Dendritic cell treated with granulocyte-macrophage colony-stimulating factor and Interleukin-4, amounts not matched to agents 40 ng/mL and 50 ng/mL, for 4 days (primary cell): ENCODE measurements around the gene CD302.

Experiments used
- H3K27ac Mint-ChIP-seq: one replicate; pipeline ENCODE4 v1.8.0; 2022; ENCODE audit warnings: mild to moderate bottlenecking, mixed read lengths
- H3K27me3 Mint-ChIP-seq: one replicate; pipeline ENCODE4 v1.8.0; 2022; ENCODE audit warnings: mild to moderate bottlenecking, mixed read lengths
- H3K36me3 Mint-ChIP-seq: one replicate; pipeline ENCODE4 v1.8.0; 2022; ENCODE audit warnings: low read depth, mixed read lengths
- H3K4me1 Mint-ChIP-seq: one replicate; pipeline ENCODE4 v1.8.0; 2022; ENCODE audit warnings: low read depth, mixed read lengths
- H3K4me3 Mint-ChIP-seq: one replicate; pipeline ENCODE4 v1.8.0; 2022; ENCODE audit warnings: mild to moderate bottlenecking, moderate library complexity, mixed read lengths
- H3K9me3 Mint-ChIP-seq: one replicate; pipeline ENCODE4 v1.8.0; 2022; ENCODE audit warnings: mixed read lengths
- intact Hi-C: fragments of 100-400 bp; cut with micrococcal nuclease; formaldehyde crosslinking; loops from one replicate; pipeline ENCODE4 v1.15.0; 2022

CD302 gene

GRCh38 chr2:159807183-159808031 is 9.4 kb upstream of the CD302 start:
- Mint-ChIP-seq H3K27ac (no peak overlapping the region), H3K9me3 (no peaks in the 10 kb centered on the region), H3K36me3 (peaks cover 24% of the 10 kb centered on the region), H3K4me1 (peaks cover 19% of the 10 kb centered on the region), H3K27me3 (no peaks in the 10 kb centered on the region), H3K4me3 (no peak overlapping the region)
- intact Hi-C loops = no loop called here

GRCh38 chr2:159804941-159805340 is 6.9 kb upstream of the CD302 start:
- peaks cover 17% of the 10 kb centered on the region for H3K36me3 Mint-ChIP-seq
- no peaks in the 10 kb centered on the region for H3K9me3 Mint-ChIP-seq
- peaks cover 41% of the 10 kb centered on the region for H3K4me1 Mint-ChIP-seq
- intact Hi-C loops = no loop called here
- H3K27ac Mint-ChIP-seq = no peak overlapping the region
- H3K4me3 Mint-ChIP-seq = no peak overlapping the region
- H3K27me3 Mint-ChIP-seq = no peaks in the 10 kb centered on the region

- intact Hi-C loops = no loop called here
- H3K4me3 Mint-ChIP-seq = no peak overlapping the region
- peaks cover 56% of the 10 kb centered on the region for H3K4me1 Mint-ChIP-seq
- no peaks in the 10 kb centered on the region for H3K27me3 Mint-ChIP-seq
- no peaks in the 10 kb centered on the region for H3K9me3 Mint-ChIP-seq
- peaks cover 17% of the 10 kb centered on the region for H3K36me3 Mint-ChIP-seq
- H3K27ac Mint-ChIP-seq = no peak overlapping the region
These were observed 5.4 kb upstream of the CD302 start for GRCh38 chr2:159803235-159803962.

- intact Hi-C loops = no loop called here
These were observed 4.7 kb upstream of the CD302 start for GRCh38 chr2:159802673-159803072.

GRCh38 chr2:159799833-159800232 is 1.8 kb upstream of the CD302 start:
- Mint-ChIP-seq H3K4me3 (no peak overlapping the region), H3K36me3 (peaks cover 15% of the 10 kb centered on the region), H3K27me3 (no peaks in the 10 kb centered on the region), H3K9me3 (no peaks in the 10 kb centered on the region), H3K4me1 (peaks cover 54% of the 10 kb centered on the region), H3K27ac (no peak overlapping the region)
- intact Hi-C loops = loop anchor here (5.0 kb wide), 1 partner anchor 88 kb away; the partner anchor contains the start of gene MARCHF7

More at GRCh38 chr2:159802673-159803072, 4.7 kb upstream of the CD302 start:
- no peak overlapping the region for H3K4me3 Mint-ChIP-seq
- peaks cover 57% of the 10 kb centered on the region for H3K4me1 Mint-ChIP-seq
- H3K9me3 Mint-ChIP-seq = no peaks in the 10 kb centered on the region
- H3K27me3 Mint-ChIP-seq = no peaks in the 10 kb centered on the region
- H3K27ac Mint-ChIP-seq = peak overlapping the region; percentile 90
- peaks cover 20% of the 10 kb centered on the region for H3K36me3 Mint-ChIP-seq

GRCh38 chr2:159798376-159798725 is 343 bp upstream of the CD302 start:
- H3K27ac Mint-ChIP-seq = peak overlapping the region; percentile 99
- peaks cover 61% of the 10 kb centered on the region for H3K4me1 Mint-ChIP-seq
- intact Hi-C loops = loop anchor here (5.0 kb wide), 1 partner anchor 86 kb away; the partner anchor contains the start of gene MARCHF7
- peak overlapping the region; percentile 92 for H3K4me3 Mint-ChIP-seq
- H3K36me3 Mint-ChIP-seq = peaks cover 15% of the 10 kb centered on the region
- H3K27me3 Mint-ChIP-seq = no peaks in the 10 kb centered on the region
- H3K9me3 Mint-ChIP-seq = no peaks in the 10 kb centered on the region

GRCh38 chr2:159797225-159797542 is 824 bp downstream of the CD302 start:
- Mint-ChIP-seq H3K27me3 (no peaks in the 10 kb centered on the region), H3K4me3 (peak overlapping the region; percentile 92), H3K4me1 (peaks cover 62% of the 10 kb centered on the region), H3K36me3 (peaks cover 18% of the 10 kb centered on the region), H3K27ac (peak overlapping the region; percentile 99), H3K9me3 (no peaks in the 10 kb centered on the region)
- intact Hi-C loops = loop anchor here (5.0 kb wide), 1 partner anchor 85 kb away; the partner anchor contains the start of gene MARCHF7

- peaks cover 24% of the 10 kb centered on the region for H3K36me3 Mint-ChIP-seq
- no peaks in the 10 kb centered on the region for H3K9me3 Mint-ChIP-seq
- no peaks in the 10 kb centered on the region for H3K27me3 Mint-ChIP-seq
- H3K4me3 Mint-ChIP-seq = peak overlapping the region; percentile 92
- H3K27ac Mint-ChIP-seq = peak overlapping the region; percentile 99
- intact Hi-C loops = loop anchor here (5.0 kb wide), 1 partner anchor 84 kb away; the partner anchor contains the start of gene MARCHF7
- H3K4me1 Mint-ChIP-seq = peaks cover 59% of the 10 kb centered on the region
These were observed 1.9 kb downstream of the CD302 start for GRCh38 chr2:159795841-159796690.

GRCh38 chr2:159793326-159793725 is 4.7 kb downstream of the CD302 start:
- peaks cover 32% of the 10 kb centered on the region for H3K36me3 Mint-ChIP-seq
- H3K27me3 Mint-ChIP-seq = no peaks in the 10 kb centered on the region
- H3K4me1 Mint-ChIP-seq = peaks cover 61% of the 10 kb centered on the region
- peak overlapping the region; percentile 70 for H3K27ac Mint-ChIP-seq
- no peaks in the 10 kb centered on the region for H3K9me3 Mint-ChIP-seq
- intact Hi-C loops = no loop called here
- H3K4me3 Mint-ChIP-seq = peak overlapping the region; percentile 32

- H3K4me1 Mint-ChIP-seq = peaks cover 63% of the 10 kb centered on the region
- intact Hi-C loops = no loop called here
These were observed 5.4 kb downstream of the CD302 start for GRCh38 chr2:159792599-159792998.

GRCh38 chr2:159792036-159792435 is 6.0 kb downstream of the CD302 start:
- Mint-ChIP-seq H3K27ac (peak overlapping the region; percentile 74), H3K9me3 (no peaks in the 10 kb centered on the region), H3K4me3 (no peak overlapping the region), H3K36me3 (peaks cover 29% of the 10 kb centered on the region), H3K4me1 (peaks cover 66% of the 10 kb centered on the region), H3K27me3 (no peaks in the 10 kb centered on the region)
- intact Hi-C loops = no loop called here

More at GRCh38 chr2:159792599-159792998, 5.4 kb downstream of the CD302 start:
- Mint-ChIP-seq H3K27ac (peak overlapping the region; percentile 74), H3K27me3 (no peaks in the 10 kb centered on the region), H3K9me3 (no peaks in the 10 kb centered on the region), H3K4me3 (no peak overlapping the region), H3K36me3 (peaks cover 31% of the 10 kb centered on the region)

GRCh38 chr2:159790323-159790722 is 7.7 kb downstream of the CD302 start:
- Mint-ChIP-seq H3K4me1 (peaks cover 71% of the 10 kb centered on the region), H3K27ac (peak overlapping the region; percentile 2), H3K36me3 (peaks cover 26% of the 10 kb centered on the region), H3K27me3 (no peaks in the 10 kb centered on the region), H3K4me3 (peak overlapping the region; percentile 2), H3K9me3 (no peaks in the 10 kb centered on the region)
- intact Hi-C loops = no loop called here

- intact Hi-C loops = no loop called here
- H3K27ac Mint-ChIP-seq = peak overlapping the region; percentile 10
- H3K4me1 Mint-ChIP-seq = peaks cover 69% of the 10 kb centered on the region
- no peaks in the 10 kb centered on the region for H3K27me3 Mint-ChIP-seq
- H3K36me3 Mint-ChIP-seq = peaks cover 23% of the 10 kb centered on the region
- H3K4me3 Mint-ChIP-seq = no peak overlapping the region
- no peaks in the 10 kb centered on the region for H3K9me3 Mint-ChIP-seq
These were observed 9.8 kb downstream of the CD302 start for GRCh38 chr2:159788253-159788652.
